RWPE1 (cell line): ENCODE data around the gene CCRL2.

Experiments used
- CTCF ChIA-PET: fragments of 350-600 bp; sonication (Branson Sonifier 250); formaldehyde crosslinking; extraction: SDS; loops from one replicate; lab custom pipeline; 2021; lab: Yijun Ruan, JAX
- POLR2A ChIA-PET: fragments of 400-600 bp; formaldehyde crosslinking; extraction: SDS; loops from one replicate; lab custom pipeline; 2020; ENCODE audit warnings: antibody characterized with exemption; ENCODE audit not compliant: low non-redundant PET; lab: Yijun Ruan, JAX
- DNase-seq: peaks from one replicate; pipeline ENCODE4 v3.0.0; 2012; ENCODE audit warnings: low spot score
- H3K27ac ChIP-seq: fragments of 450-650 bp; 2 replicates; pipeline ENCODE4 v1.5.1; 2017
- CTCF ChIP-seq: fragments of 450-650 bp; conservative IDR thresholded peaks from 2 replicates; pipeline ENCODE4 v1.5.1; 2017; ENCODE audit warnings: low read depth, mild to moderate bottlenecking

CCRL2 gene

DNA sequence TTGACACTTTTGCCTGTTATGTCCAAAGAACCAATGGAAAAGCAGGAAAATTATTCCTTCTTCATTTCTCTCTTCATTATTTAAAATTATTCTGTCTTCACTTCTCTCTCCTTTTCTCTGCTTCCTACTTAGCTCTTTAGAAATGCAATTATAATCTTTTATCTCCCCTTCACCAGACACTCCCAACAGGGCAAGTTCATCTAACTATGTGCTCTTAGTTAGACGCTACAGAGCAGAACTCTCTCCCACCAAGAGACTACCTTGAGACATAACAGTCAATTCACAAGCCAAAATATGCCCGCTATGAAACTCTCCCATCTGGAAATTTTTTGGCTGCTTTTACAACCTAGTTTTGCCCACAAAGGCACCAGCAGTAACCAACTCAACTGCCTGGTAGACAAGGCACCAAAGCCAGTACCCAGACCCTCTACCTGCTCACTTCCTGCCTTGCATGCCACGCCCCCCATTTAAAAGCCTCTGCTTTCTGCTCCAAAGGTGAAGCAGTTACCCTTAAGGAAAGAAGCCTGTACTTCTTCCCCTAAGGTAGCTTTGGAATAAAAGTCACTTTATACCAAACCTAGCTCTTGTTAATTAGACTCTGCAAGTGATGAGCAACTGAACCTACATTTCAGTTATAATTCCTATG is 28.1 kb downstream of the CCRL2 start:
- POLR2A ChIA-PET = no interaction called here
- CTCF ChIA-PET = interaction anchor here (0.6 kb wide), 1 partner anchor 549 kb away, joined by 3 read pairs; the partner anchor contains the start of gene CCR9
- no peak overlapping the region for H3K27ac ChIP-seq
- no peak for TF ChIP-seq CTCF
- DNase-seq = no peak

DNA sequence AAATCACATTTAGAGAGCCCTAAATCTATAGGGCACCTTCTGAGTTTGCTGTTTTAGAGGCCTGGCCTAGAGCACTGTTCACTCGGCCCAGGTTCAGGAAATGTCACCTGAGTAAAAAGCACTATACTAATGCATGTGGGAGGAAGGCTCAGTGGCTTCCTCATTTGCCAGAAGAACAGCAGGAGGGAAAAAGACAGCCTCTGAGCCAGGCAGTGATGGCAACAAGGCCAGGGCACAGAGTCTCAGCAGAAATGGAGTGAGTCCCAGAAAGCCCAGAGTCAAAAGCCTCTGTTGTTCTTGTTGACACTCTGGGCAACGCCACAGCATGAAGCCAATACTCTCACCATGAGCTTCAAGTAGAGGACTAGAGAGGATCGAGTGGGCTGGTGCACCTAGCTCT is 31.8 kb downstream of the CCRL2 start:
- TF ChIP-seq CTCF = no peak
- ChIA-PET POLR2A (no interaction called here), CTCF (no interaction called here)
- DNase-seq = no peak
- H3K27ac ChIP-seq = no peak overlapping the region

- CTCF ChIA-PET = no interaction called here
- TF ChIP-seq CTCF = no peak
- POLR2A ChIA-PET = no interaction called here
- H3K27ac ChIP-seq = no peak overlapping the region
- DNase-seq = no peak
Measured at GRCh38 chr3:46440531-46441294, 33.7 kb downstream of the CCRL2 start.

DNA sequence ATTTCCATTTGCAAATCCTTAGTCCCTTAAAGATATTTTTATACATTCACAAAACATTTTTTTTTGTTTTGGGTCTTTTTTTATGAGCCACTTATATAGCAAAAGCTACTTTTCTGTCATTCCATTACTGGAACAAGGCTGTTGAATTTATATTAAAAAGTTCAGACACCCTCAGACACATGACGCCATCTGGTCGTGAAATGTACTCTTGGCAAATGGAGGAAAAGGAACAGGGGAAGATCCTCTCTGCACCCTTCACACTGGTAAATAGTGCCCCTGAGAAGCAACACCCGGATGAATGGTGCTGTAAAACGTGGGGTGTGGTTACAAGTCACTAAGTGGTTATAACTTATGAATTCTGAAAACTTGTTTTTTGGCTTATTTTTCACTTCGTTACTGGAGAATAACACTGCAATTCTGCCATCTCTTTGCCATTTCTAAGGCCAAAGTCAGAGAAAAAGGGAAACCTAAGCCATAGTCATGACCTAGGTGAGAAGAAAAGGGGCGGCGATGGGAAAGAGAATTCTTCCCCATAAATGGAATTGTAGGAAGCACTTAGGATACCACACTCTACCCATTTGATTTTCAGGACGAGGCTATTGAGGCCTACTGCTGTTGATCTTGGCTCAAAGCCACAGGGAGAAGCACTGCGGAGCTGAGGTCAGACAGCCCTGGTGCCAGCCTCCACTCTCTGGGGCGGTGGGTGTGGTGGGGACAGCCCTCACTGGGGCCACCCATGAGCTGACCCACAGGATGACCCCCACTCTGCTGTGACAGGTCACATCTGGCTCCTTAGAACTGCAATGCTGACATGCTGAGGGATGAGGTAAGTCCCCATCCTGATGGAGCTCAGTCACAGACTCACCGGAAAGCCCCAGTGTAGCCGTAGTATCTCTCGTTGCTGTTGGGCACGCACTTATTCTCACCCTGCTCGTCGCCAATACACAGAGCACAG is 35.8 kb downstream of the CCRL2 start:
- POLR2A ChIA-PET = no interaction called here
- H3K27ac ChIP-seq = no peak overlapping the region
- DNase-seq = peak; percentile 37
- TF ChIP-seq CTCF = peak; percentile 68
- CTCF ChIA-PET = interaction anchor here (0.6 to 0.8 kb wide), 6 partner anchors 58 to 590 kb away, joined by 3 to 5 read pairs (median 3); partner anchors contain the start of gene CCR2

- DNase-seq = no peak
- ChIA-PET CTCF (no interaction called here), POLR2A (no interaction called here)
- no peak for TF ChIP-seq CTCF
- H3K27ac ChIP-seq = no peak overlapping the region
Measured at GRCh38 chr3:46447228-46447985, 40.3 kb downstream of the CCRL2 start.
